Measurements from ENCODE around the gene ICAM2. TPM values are rescaled to one million over a fixed set of nuclear protein-coding genes. Genes with fewer than 3 reads are reported as not detected.
A peak's percentile ranks its signal among the peaks of the same experiment; 100 is the strongest.

The ICAM2 gene
- total and polyA plus RNA-seq, 4 donors: 10.1 to 37.0 (median 18.3) TPM

DNA sequence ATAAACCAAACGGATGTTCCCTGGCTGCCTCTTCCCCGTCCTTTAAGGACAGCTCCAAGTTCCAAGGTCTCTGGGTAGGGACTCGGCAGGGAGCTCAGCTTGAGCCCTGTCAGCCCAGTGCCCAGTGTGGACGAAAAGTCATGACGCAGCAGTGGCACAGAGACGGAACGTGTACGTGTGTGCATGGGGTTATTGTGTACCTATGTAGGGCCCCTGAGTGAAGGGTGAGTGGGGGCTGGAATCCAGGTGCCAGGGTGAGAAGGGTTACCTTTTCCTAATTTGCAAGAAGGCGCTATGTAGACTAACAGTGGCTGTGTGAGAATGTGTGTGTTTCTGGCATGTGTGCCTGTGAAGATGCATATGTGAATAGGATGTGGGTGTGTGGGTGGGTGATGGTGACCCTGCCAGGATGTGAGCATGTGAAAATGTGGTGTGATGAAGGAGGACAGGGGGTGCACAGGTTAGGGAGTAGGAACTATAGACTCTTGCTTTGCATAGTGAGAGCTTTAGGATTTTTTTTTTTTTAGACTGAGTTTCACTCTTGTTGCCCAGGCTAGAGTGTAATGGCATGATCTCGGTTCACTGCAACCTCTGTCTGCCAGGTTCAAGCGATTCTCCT, 53.7 kb downstream of the ICAM2 start:
- H3K4me3 ChIP-seq (ENCODE audit: low read depth, low read length): no peak overlapping the region

DNA sequence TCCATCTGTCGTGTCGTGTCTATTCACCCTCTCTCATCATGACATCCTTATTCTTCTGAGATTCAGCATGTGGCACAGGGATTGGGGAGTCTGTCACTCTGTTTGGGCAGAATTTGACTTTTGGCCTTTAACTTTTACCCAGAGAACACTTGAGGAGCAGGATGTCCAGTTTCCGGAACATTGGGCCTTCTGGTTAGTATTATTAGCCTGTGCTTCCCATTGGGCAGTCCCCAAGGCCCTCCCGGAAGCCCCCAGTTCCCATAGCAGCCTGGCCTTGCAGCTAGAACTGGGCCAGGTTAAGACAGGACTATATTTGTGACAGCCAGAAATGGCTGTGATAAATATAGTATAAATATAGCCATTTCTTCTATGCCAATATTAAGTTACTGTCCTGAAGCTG, 57.3 kb downstream of the ICAM2 start:
- WGBS (ENCODE audit: insufficient coverage): no CpG with 5 or more reads among the region's 4 CpGs
- Histone ChIP-seq H3K27ac (ENCODE audit: low read depth, low read length) (no peak overlapping the region), H3K36me3 (ENCODE audit: control insufficient read depth, insufficient read depth, low read length) (no peaks in the 10 kb centered on the region), H3K4me3 (ENCODE audit: low read depth, low read length) (no peak overlapping the region), H3K27me3 (ENCODE audit: control insufficient read depth, insufficient read depth, low read length) (peaks cover 8% of the 10 kb centered on the region), H3K4me1 (ENCODE audit: control insufficient read depth, insufficient read depth, low read length) (peaks cover 6% of the 10 kb centered on the region), H3K9me3 (ENCODE audit: control insufficient read depth, insufficient read depth, low read length) (no peaks in the 10 kb centered on the region)
- DNase-seq (ENCODE audit: low read depth in 4 of 6, low spot score in 6 of 6): no peak

More for the DNA sequence above, 53.7 kb downstream of the ICAM2 start:
- WGBS (ENCODE audit: insufficient coverage): 85% methylated on average over 11 of the region's 11 CpGs
- Histone ChIP-seq H3K36me3 (ENCODE audit: control insufficient read depth, insufficient read depth, low read length) (no peaks in the 10 kb centered on the region), H3K27me3 (ENCODE audit: control insufficient read depth, insufficient read depth, low read length) (no peaks in the 10 kb centered on the region), H3K27ac (ENCODE audit: low read depth, low read length) (no peak overlapping the region), H3K9me3 (ENCODE audit: control insufficient read depth, insufficient read depth, low read length) (no peaks in the 10 kb centered on the region), H3K4me1 (ENCODE audit: control insufficient read depth, insufficient read depth, low read length) (no peaks in the 10 kb centered on the region)
- no peak for DNase-seq (ENCODE audit: low read depth in 4 of 6, low spot score in 6 of 6)

DNA sequence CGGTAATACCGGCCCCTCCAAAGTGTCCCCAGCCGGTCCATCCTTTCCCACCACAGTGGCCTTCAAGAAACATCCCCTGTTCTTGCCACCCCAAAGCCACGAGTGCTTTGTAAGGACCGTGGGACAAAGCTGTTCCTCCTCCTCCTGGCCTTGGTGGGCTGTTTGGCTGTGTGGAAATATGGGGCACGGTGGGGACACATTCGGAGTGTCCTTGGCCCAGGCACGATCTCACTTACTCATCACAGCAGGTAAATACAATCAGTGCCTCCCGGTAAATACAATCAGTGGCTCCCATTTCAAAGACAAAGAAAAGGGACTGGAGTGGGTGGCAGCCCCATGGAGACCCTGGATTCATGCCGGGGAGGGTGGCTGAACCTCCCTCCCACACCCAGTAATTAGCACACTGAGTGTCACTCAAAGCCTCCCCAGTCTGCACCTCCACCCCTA, 58.1 kb downstream of the ICAM2 start:
- DNase-seq (ENCODE audit: low read depth in 4 of 6, low spot score in 6 of 6): no peak
- Histone ChIP-seq H3K27ac (ENCODE audit: low read depth, low read length) (no peak overlapping the region), H3K4me1 (ENCODE audit: control insufficient read depth, insufficient read depth, low read length) (peaks cover 6% of the 10 kb centered on the region), H3K4me3 (ENCODE audit: low read depth, low read length) (no peak overlapping the region), H3K27me3 (ENCODE audit: control insufficient read depth, insufficient read depth, low read length) (peaks cover 8% of the 10 kb centered on the region), H3K9me3 (ENCODE audit: control insufficient read depth, insufficient read depth, low read length) (no peaks in the 10 kb centered on the region), H3K36me3 (ENCODE audit: control insufficient read depth, insufficient read depth, low read length) (no peaks in the 10 kb centered on the region)
- 7% methylated on average over 4 of the region's 10 CpGs for WGBS (ENCODE audit: insufficient coverage)

DNA sequence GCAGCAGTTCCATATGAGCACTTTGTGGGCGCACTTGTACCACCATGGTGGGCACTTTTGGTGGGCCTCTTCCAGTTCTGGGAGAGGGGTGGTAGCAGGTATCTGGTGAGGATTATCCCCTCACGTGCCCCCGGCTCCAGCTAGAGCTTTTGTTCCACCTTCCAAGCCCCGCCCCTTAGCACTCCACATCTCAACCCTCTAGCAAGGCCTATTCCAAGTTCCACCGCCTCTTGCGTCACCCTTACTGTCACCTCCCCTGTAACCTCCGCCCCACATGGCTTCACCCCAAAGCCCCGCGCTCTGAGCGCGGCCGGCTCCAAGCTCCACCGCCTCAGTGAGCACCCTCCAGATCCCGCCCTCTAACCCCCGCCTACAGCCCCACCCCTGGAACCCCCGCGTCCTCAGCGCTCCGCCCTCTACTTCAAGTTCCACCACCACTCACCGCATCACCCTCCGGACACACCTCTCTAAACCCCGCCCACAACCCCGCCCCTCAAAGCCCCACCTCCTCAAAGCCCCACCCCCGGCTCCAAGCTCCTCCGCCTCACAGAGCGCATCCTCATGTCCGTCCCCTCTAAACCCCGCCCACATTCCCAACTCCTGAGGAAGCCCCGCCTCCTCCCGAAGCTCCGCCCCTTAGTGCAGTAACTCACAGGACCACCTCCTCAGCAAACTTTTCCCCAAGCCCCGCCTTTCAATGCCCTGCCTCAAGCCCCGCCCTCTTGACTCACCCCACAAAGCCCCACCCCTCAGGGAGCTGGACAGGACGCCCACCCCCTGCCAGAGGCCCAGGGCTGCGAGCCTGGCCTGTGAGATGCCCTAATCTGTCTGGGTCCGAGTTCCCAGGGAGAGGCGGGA, 58.8 kb downstream of the ICAM2 start:
- H3K4me1 ChIP-seq (ENCODE audit: control insufficient read depth, insufficient read depth, low read length): peaks cover 6% of the 10 kb centered on the region
- peaks cover 8% of the 10 kb centered on the region for H3K27me3 ChIP-seq (ENCODE audit: control insufficient read depth, insufficient read depth, low read length)
- DNase-seq (ENCODE audit: low read depth in 4 of 6, low spot score in 6 of 6): peak in 2 of 6 donors; percentile 15 to 42
- no peaks in the 10 kb centered on the region for H3K36me3 ChIP-seq (ENCODE audit: control insufficient read depth, insufficient read depth, low read length)
- 7% methylated on average over 35 of the region's 37 CpGs for WGBS (ENCODE audit: insufficient coverage)
- no peak overlapping the region for H3K4me3 ChIP-seq (ENCODE audit: low read depth, low read length)
- H3K9me3 ChIP-seq (ENCODE audit: control insufficient read depth, insufficient read depth, low read length): no peaks in the 10 kb centered on the region
- H3K27ac ChIP-seq (ENCODE audit: low read depth, low read length): no peak overlapping the region

DNA sequence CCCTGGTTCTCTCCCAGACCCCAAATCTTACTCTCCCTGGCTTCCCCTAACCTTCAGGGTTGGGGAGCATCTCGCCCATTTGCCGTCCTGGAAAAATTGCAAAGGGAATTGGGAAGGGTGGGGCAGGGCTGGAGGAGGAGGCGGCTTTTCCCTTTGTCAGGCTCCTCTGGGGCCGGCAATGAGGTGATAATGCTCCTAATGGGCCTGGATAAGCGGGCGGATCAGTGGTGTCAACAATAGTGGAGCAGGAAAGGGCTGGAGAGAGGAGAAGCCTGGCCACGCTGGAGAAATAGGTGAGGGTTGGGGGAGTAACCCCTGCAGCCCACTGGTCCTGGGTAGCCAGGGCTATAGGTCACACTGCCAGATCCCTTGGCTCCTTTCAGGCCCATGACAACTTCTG, 60.0 kb downstream of the ICAM2 start:
- DNase-seq (ENCODE audit: low read depth in 4 of 6, low spot score in 6 of 6): no peak
- 40% methylated on average over 6 of the region's 7 CpGs for WGBS (ENCODE audit: insufficient coverage)
- no peak overlapping the region for H3K27ac ChIP-seq (ENCODE audit: low read depth, low read length)
- no peak overlapping the region for H3K4me3 ChIP-seq (ENCODE audit: low read depth, low read length)
- peaks cover 6% of the 10 kb centered on the region for H3K4me1 ChIP-seq (ENCODE audit: control insufficient read depth, insufficient read depth, low read length)
- no peaks in the 10 kb centered on the region for H3K36me3 ChIP-seq (ENCODE audit: control insufficient read depth, insufficient read depth, low read length)
- peaks cover 8% of the 10 kb centered on the region for H3K27me3 ChIP-seq (ENCODE audit: control insufficient read depth, insufficient read depth, low read length)
- H3K9me3 ChIP-seq (ENCODE audit: control insufficient read depth, insufficient read depth, low read length): no peaks in the 10 kb centered on the region

DNA sequence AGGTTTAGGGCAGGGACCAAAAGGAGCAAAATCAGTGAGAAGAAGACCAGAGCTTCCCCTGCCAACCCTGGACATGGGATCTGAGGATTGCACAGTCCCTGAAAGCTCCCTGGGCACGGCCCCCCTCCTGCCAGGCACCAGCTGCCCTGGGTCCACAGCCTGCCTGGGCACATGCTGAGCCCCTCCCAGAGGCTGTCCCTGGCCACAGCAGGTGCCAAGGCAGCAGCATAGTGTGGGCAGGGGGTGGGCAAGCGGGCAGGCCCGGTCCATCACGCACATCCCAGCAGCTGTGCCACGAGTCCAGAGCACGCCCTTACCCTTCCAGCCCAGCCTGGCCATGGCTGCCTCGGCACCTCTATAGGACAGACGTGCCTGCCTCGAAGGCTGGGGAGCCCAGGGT, 60.4 kb downstream of the ICAM2 start:
- DNase-seq (ENCODE audit: low read depth in 4 of 6, low spot score in 6 of 6): no peak
- H3K4me3 ChIP-seq (ENCODE audit: low read depth, low read length): no peak overlapping the region
- H3K4me1 ChIP-seq (ENCODE audit: control insufficient read depth, insufficient read depth, low read length): peaks cover 6% of the 10 kb centered on the region
- no peaks in the 10 kb centered on the region for H3K36me3 ChIP-seq (ENCODE audit: control insufficient read depth, insufficient read depth, low read length)
- 66% methylated on average over 8 of the region's 9 CpGs for WGBS (ENCODE audit: insufficient coverage)
- H3K27me3 ChIP-seq (ENCODE audit: control insufficient read depth, insufficient read depth, low read length): peaks cover 8% of the 10 kb centered on the region
- no peak overlapping the region for H3K27ac ChIP-seq (ENCODE audit: low read depth, low read length)
- no peaks in the 10 kb centered on the region for H3K9me3 ChIP-seq (ENCODE audit: control insufficient read depth, insufficient read depth, low read length)

DNA sequence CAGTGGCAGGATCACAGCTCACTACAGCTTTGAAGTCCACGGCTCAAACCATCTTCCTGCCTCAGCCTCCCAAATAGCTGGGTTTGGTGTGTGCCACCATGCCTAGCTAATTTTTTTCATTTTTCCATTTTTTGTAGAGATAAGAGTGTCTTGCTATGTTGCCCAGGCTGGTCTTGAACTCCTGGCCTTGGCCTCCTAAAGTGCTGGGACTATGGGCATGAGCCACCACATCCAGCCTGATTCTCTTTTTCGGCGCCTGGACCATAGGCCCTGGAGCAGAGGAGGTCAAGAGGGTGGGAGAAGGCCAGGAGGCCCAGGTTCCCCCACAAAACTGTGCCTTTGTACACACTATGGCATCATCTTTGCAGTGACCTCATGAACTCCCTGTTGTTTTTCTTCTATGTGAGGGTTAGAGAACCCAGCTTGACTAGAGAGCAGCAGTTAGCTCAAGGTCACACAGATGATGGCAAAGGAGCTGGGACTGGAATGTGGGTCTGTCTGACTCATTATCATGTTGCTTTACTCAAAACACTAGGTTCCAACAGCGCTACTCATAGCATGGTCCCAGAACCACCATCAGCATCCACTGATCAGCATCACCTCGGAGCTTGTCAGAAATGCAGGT, 64.0 kb downstream of the ICAM2 start:
- WGBS (ENCODE audit: insufficient coverage): 80% methylated on average over 1 of the region's 5 CpGs

DNA sequence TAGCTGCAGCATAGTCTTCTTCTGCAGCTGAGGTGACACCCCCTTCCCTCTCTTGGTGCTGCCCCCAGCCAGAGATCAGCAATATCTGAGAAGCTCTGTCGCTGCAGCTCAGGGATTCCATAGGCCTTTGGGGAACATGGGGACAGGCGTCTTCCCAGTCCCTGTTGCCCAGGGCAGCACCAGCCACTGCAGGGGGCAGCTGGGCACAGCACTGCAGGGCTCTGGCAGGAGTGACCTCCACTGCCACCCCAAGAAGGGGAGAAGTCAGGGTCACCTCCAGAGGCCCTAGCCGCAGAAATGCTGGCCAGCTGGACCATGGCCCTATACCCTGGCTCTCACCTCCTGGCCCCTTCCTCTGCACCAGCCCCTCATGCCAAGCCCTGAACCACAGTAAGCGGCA, 64.6 kb downstream of the ICAM2 start:
- Histone ChIP-seq H3K27me3 (ENCODE audit: control insufficient read depth, insufficient read depth, low read length) (peaks cover 4% of the 10 kb centered on the region), H3K27ac (ENCODE audit: low read depth, low read length) (no peak overlapping the region), H3K4me1 (ENCODE audit: control insufficient read depth, insufficient read depth, low read length) (no peaks in the 10 kb centered on the region), H3K4me3 (ENCODE audit: low read depth, low read length) (no peak overlapping the region), H3K36me3 (ENCODE audit: control insufficient read depth, insufficient read depth, low read length) (no peaks in the 10 kb centered on the region), H3K9me3 (ENCODE audit: control insufficient read depth, insufficient read depth, low read length) (no peaks in the 10 kb centered on the region)
- WGBS (ENCODE audit: insufficient coverage): 88% methylated on average over 4 of the region's 4 CpGs
- no peak for DNase-seq (ENCODE audit: low read depth in 4 of 6, low spot score in 6 of 6)

More for the DNA sequence above, 64.0 kb downstream of the ICAM2 start:
- Histone ChIP-seq H3K4me3 (ENCODE audit: low read depth, low read length) (no peak overlapping the region), H3K9me3 (ENCODE audit: control insufficient read depth, insufficient read depth, low read length) (no peaks in the 10 kb centered on the region), H3K27ac (ENCODE audit: low read depth, low read length) (no peak overlapping the region), H3K27me3 (ENCODE audit: control insufficient read depth, insufficient read depth, low read length) (peaks cover 8% of the 10 kb centered on the region), H3K4me1 (ENCODE audit: control insufficient read depth, insufficient read depth, low read length) (peaks cover 4% of the 10 kb centered on the region), H3K36me3 (ENCODE audit: control insufficient read depth, insufficient read depth, low read length) (no peaks in the 10 kb centered on the region)
- DNase-seq (ENCODE audit: low read depth in 4 of 6, low spot score in 6 of 6): no peak

DNA sequence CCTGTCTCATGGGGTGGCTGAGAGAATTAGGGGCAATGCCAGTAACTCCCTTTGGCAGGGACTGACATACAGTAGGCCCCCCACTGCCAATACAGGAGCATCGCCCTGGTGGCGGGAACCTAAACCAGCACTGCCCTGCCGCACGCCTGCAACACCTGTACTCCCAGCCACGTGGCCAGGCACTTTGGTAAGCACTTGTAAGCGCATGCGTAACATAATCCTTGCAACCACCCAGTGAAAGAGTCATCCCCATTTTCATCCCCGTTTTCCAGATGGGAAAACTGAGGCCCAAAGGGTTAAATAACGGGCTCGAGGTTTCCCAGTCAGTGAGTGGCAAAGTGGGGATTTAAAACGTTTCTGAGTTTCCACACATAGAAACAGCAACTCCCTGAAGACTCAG, 65.2 kb downstream of the ICAM2 start:
- no peak overlapping the region for H3K27ac ChIP-seq (ENCODE audit: low read depth, low read length)
- no peak for DNase-seq (ENCODE audit: low read depth in 4 of 6, low spot score in 6 of 6)
- H3K27me3 ChIP-seq (ENCODE audit: control insufficient read depth, insufficient read depth, low read length): no peaks in the 10 kb centered on the region
- H3K36me3 ChIP-seq (ENCODE audit: control insufficient read depth, insufficient read depth, low read length): no peaks in the 10 kb centered on the region
- H3K4me3 ChIP-seq (ENCODE audit: low read depth, low read length): no peak overlapping the region
- no peaks in the 10 kb centered on the region for H3K4me1 ChIP-seq (ENCODE audit: control insufficient read depth, insufficient read depth, low read length)
- 81% methylated on average over 8 of the region's 11 CpGs for WGBS (ENCODE audit: insufficient coverage)
- H3K9me3 ChIP-seq (ENCODE audit: control insufficient read depth, insufficient read depth, low read length): no peaks in the 10 kb centered on the region

Data from spinal cord (tissue), 10 donors.